Vagina (tissue), 2 donors: Measurements from ENCODE around the gene MMUT.

Experiments
- CTCF ChIP-seq, 3 experiments: fragments of 450-650 bp in 2 of 3; fragments of 200-600 bp in 1 of 3; sonication (generic) in 1 of 3; IDR thresholded peaks; one replicate each; pipeline ENCODE4 v1.5.1; 2017 to 2019; ENCODE audit warnings: antibody characterized with exemption in 3 of 3, mild to moderate bottlenecking in 2 of 3, moderate library complexity in 2 of 3
- POLR2A ChIP-seq, 2 donors: fragments of 450-650 bp; IDR thresholded peaks; one replicate each; pipeline ENCODE4 v1.6.1; 2017; ENCODE audit warnings: antibody characterized with exemption in 2 of 2, mild to moderate bottlenecking in 2 of 2, moderate library complexity in 2 of 2

GRCh38 chr6:49506569-49507111 is 43.6 kb upstream of the MMUT start:
- TF ChIP-seq POLR2A (IDR thresholded peaks at IDR 0.05) (no peak), CTCF (IDR thresholded peaks at IDR 0.05) (no peak)
